ENCODE data around the gene OSTN.

Gene OSTN

GRCh38 chr3:191280111-191280510 is 81.1 kb downstream of the OSTN start:
- in situ Hi-C loops (cut with HindIII; ENCODE audit: low pct_ligation_motif_present, low sequenced_read_pairs) = loop anchor here (25.0 kb wide), 1 partner anchor 257 kb away; no protein-coding TSS in a partner anchor
- no peak for DNase-seq
- Histone ChIP-seq H3K27me3 (replicated peaks) (no peaks in the 10 kb centered on the region), H3K36me3 (replicated peaks) (no peaks in the 10 kb centered on the region), H3K27ac (no peak overlapping the region), H3K4me3 (ENCODE audit: low read depth, low read length) (no peak overlapping the region)
- TF ChIP-seq, protein P1, sequence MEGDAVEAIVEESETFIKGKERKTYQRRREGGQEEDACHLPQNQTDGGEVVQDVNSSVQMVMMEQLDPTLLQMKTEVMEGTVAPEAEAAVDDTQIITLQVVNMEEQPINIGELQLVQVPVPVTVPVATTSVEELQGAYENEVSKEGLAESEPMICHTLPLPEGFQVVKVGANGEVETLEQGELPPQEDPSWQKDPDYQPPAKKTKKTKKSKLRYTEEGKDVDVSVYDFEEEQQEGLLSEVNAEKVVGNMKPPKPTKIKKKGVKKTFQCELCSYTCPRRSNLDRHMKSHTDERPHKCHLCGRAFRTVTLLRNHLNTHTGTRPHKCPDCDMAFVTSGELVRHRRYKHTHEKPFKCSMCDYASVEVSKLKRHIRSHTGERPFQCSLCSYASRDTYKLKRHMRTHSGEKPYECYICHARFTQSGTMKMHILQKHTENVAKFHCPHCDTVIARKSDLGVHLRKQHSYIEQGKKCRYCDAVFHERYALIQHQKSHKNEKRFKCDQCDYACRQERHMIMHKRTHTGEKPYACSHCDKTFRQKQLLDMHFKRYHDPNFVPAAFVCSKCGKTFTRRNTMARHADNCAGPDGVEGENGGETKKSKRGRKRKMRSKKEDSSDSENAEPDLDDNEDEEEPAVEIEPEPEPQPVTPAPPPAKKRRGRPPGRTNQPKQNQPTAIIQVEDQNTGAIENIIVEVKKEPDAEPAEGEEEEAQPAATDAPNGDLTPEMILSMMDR (IDR thresholded peaks at IDR 0.05; ENCODE audit: low read depth, low read length, missing control alignments) = no peak

- TF ChIP-seq, protein P1 (IDR thresholded peaks at IDR 0.05; ENCODE audit: low read depth, low read length, missing control alignments) = no peak
- Histone ChIP-seq H3K4me3 (ENCODE audit: low read depth, low read length) (no peak overlapping the region), H3K27ac (no peak overlapping the region), H3K36me3 (replicated peaks) (no peaks in the 10 kb centered on the region), H3K27me3 (replicated peaks) (no peaks in the 10 kb centered on the region)
- no peak for DNase-seq
- in situ Hi-C loops (cut with HindIII; ENCODE audit: low pct_ligation_motif_present, low sequenced_read_pairs) = loop anchor here (25.0 kb wide), 1 partner anchor 256 kb away; no protein-coding TSS in a partner anchor
Measured at GRCh38 chr3:191280882-191281281, 81.8 kb downstream of the OSTN start.

GRCh38 chr3:191282251-191283185 is 83.5 kb downstream of the OSTN start:
- TF ChIP-seq, protein P1 (IDR thresholded peaks at IDR 0.05; ENCODE audit: low read depth, low read length, missing control alignments) = no peak
- H3K27ac ChIP-seq = no peak overlapping the region
- no peak for DNase-seq
- H3K4me3 ChIP-seq (ENCODE audit: low read depth, low read length) = no peak overlapping the region
- no peaks in the 10 kb centered on the region for H3K27me3 ChIP-seq (replicated peaks)
- no peaks in the 10 kb centered on the region for H3K36me3 ChIP-seq (replicated peaks)
- in situ Hi-C loops (cut with HindIII; ENCODE audit: low pct_ligation_motif_present, low sequenced_read_pairs) = loop anchor here (25.0 kb wide), 1 partner anchor 255 kb away; no protein-coding TSS in a partner anchor

DNA sequence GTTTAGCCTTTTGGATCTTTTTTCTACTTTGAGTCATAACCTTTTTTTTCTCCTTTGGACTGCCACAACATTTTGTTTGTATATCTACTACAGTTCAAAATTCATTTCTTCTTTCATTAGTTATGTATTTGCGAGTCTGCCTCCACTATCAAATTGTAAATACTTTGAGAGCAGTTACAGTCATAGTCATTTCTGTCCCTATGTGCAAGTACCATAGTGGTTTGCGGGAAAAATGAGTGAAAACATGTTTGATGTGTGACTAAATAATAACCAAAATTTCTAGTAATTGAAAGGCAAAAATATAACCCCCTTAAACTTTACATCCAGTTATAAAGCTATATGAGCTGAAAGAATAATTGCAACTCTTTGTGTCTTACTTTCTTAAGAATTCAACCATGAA is 84.4 kb downstream of the OSTN start:
- no peaks in the 10 kb centered on the region for H3K27me3 ChIP-seq (replicated peaks)
- DNase-seq = no peak
- no peaks in the 10 kb centered on the region for H3K36me3 ChIP-seq (replicated peaks)
- in situ Hi-C loops (cut with HindIII; ENCODE audit: low pct_ligation_motif_present, low sequenced_read_pairs) = loop anchor here (25.0 kb wide), 1 partner anchor 254 kb away; no protein-coding TSS in a partner anchor
- TF ChIP-seq, protein P1 (IDR thresholded peaks at IDR 0.05; ENCODE audit: low read depth, low read length, missing control alignments) = no peak
- H3K4me3 ChIP-seq (ENCODE audit: low read depth, low read length) = no peak overlapping the region
- no peak overlapping the region for H3K27ac ChIP-seq

GRCh38 chr3:191290311-191291025 is 91.4 kb downstream of the OSTN start:
- Histone ChIP-seq H3K27me3 (replicated peaks) (no peaks in the 10 kb centered on the region), H3K4me3 (ENCODE audit: low read depth, low read length) (no peak overlapping the region), H3K27ac (no peak overlapping the region), H3K36me3 (replicated peaks) (no peaks in the 10 kb centered on the region)
- in situ Hi-C loops (cut with HindIII; ENCODE audit: low pct_ligation_motif_present, low sequenced_read_pairs) = loop anchor here (25.0 kb wide), 1 partner anchor 247 kb away; no protein-coding TSS in a partner anchor
- TF ChIP-seq, protein P1 (IDR thresholded peaks at IDR 0.05; ENCODE audit: low read depth, low read length, missing control alignments) = no peak
- DNase-seq = no peak

Measured in brain microvascular endothelial cell (primary cell).